CD14-positive monocyte (primary cell): ENCODE results near the gene DAB2IP. TPM values are rescaled to one million over a fixed set of nuclear protein-coding genes. Genes with fewer than 3 reads are reported as not detected.

Source experiments
- DNase-seq, 3 donors: peaks; one replicate each; pipeline ENCODE4 v3.0.0-alpha.2; 2011 to 2022
- H2AFZ ChIP-seq: 2 replicates; pipeline ENCODE4 v1.6.0; 2012; ENCODE audit warnings: mild to moderate bottlenecking, low read depth, low read length, inconsistent platforms; ENCODE audit not compliant: insufficient read depth, poor library complexity, severe bottlenecking
- H3K27ac ChIP-seq, 2 donors: 1 replicate in 1 of 2; 2 replicates in 1 of 2; pipeline ENCODE4 v1.5.1; 2012 to 2013; ENCODE audit warnings: low read length in 2 of 2, control low read depth in 1 of 2, inconsistent platforms in 1 of 2, low read depth in 1 of 2, mild to moderate bottlenecking in 1 of 2
- H3K27me3 ChIP-seq, 2 donors: one replicate each; pipeline versions ENCODE4 v1.6.0 to v1.6.1; 2011 to 2013; ENCODE audit warnings: low read length in 2 of 2; ENCODE audit not compliant: control insufficient read depth in 2 of 2, insufficient read depth in 2 of 2
- H3K36me3 ChIP-seq, 2 donors: replicated peaks in 1 of 2; 1 replicate in 1 of 2; 2 replicates in 1 of 2; pipeline versions ENCODE4 v1.5.1 to v1.6.1; 2012 to 2013; ENCODE audit warnings: low read length in 2 of 2, control low read depth in 1 of 2, inconsistent platforms in 1 of 2, mild to moderate bottlenecking in 1 of 2; ENCODE audit not compliant: insufficient read depth in 2 of 2, control insufficient read depth in 1 of 2
- H3K4me1 ChIP-seq, 2 donors: 1 replicate in 1 of 2; 2 replicates in 1 of 2; pipeline versions ENCODE4 v1.5.1 to v1.6.1; 2012 to 2013; ENCODE audit warnings: low read length in 2 of 2, control low read depth in 1 of 2, inconsistent platforms in 1 of 2, mild to moderate bottlenecking in 1 of 2, moderate library complexity in 1 of 2; ENCODE audit not compliant: insufficient read depth in 2 of 2, control insufficient read depth in 1 of 2
- H3K4me2 ChIP-seq: replicated peaks from 2 replicates; pipeline ENCODE3; 2012; ENCODE audit warnings: low read length, moderate library complexity, mild to moderate bottlenecking; ENCODE audit not compliant: poor library complexity, severe bottlenecking; ENCODE audit errors: extremely low read depth
- H3K4me3 ChIP-seq, 3 experiments: fragments of 200-600 bp in 1 of 3; sonication (generic) in 1 of 3; replicated peaks in 1 of 3; 1 replicate in 2 of 3; 2 replicates in 1 of 3; pipeline ENCODE4 v1.5.1; 2011 to 2013; ENCODE audit warnings: low read length in 3 of 3, mild to moderate bottlenecking in 3 of 3, control low read depth in 2 of 3, low read depth in 2 of 3, inconsistent platforms in 1 of 3, moderate library complexity in 1 of 3
- H3K79me2 ChIP-seq: 2 replicates; pipeline ENCODE4 v1.6.0; 2012; ENCODE audit warnings: mild to moderate bottlenecking, control low read depth, inconsistent platforms, low read length, moderate library complexity; ENCODE audit not compliant: insufficient read depth
- H3K9ac ChIP-seq: 2 replicates; pipeline ENCODE4 v1.6.0; 2017; ENCODE audit warnings: low read length, mild to moderate bottlenecking; ENCODE audit not compliant: insufficient read depth, poor library complexity, severe bottlenecking
- H3K9me3 ChIP-seq, 2 donors: replicated peaks in 1 of 2; 1 replicate in 1 of 2; 2 replicates in 1 of 2; pipeline versions ENCODE4 v1.5.1 to v1.6.1; 2012 to 2013; ENCODE audit warnings: low read length in 2 of 2, control low read depth in 1 of 2; ENCODE audit not compliant: control insufficient read depth in 1 of 2, insufficient read depth in 1 of 2
- H4K20me1 ChIP-seq: 2 replicates; pipeline ENCODE4 v1.6.0; 2012; ENCODE audit warnings: mild to moderate bottlenecking, low read length, control low read depth, moderate library complexity; ENCODE audit not compliant: insufficient read depth
- H3K27ac Mint-ChIP-seq, 7 donors: one replicate each; pipeline ENCODE4 v1.8.0; 2020; ENCODE audit warnings: mild to moderate bottlenecking in 7 of 7, mixed read lengths in 7 of 7, moderate library complexity in 6 of 7, inconsistent platforms in 2 of 7
- H3K27me3 Mint-ChIP-seq, 3 donors: one replicate each; pipeline ENCODE4 v1.8.0; 2021 to 2022; ENCODE audit warnings: low read depth in 3 of 3, mild to moderate bottlenecking in 3 of 3, mixed read lengths in 3 of 3, moderate library complexity in 3 of 3, inconsistent platforms in 1 of 3
- H3K36me3 Mint-ChIP-seq, 2 donors: one replicate each; pipeline ENCODE4 v1.8.0; 2020; ENCODE audit warnings: mixed read lengths in 2 of 2, inconsistent platforms in 1 of 2, mild to moderate bottlenecking in 1 of 2
- H3K4me1 Mint-ChIP-seq: one replicate; pipeline ENCODE4 v1.8.0; 2020; ENCODE audit warnings: mild to moderate bottlenecking, mixed read lengths
- H3K4me3 Mint-ChIP-seq, 2 donors: one replicate each; pipeline ENCODE4 v1.8.0; 2020; ENCODE audit warnings: mild to moderate bottlenecking in 2 of 2, mixed read lengths in 2 of 2, moderate library complexity in 1 of 2
- H3K9me3 Mint-ChIP-seq, 7 donors: one replicate each; pipeline ENCODE4 v1.8.0; 2020 to 2022; ENCODE audit warnings: mixed read lengths in 7 of 7, mild to moderate bottlenecking in 6 of 7, moderate library complexity in 6 of 7, inconsistent platforms in 2 of 7
- WGBS: methylation state at CpG from one replicate; pipeline ENCODE4 v1.1.5; 2013; ENCODE audit warnings: missing lambda C conversion rate; ENCODE audit not compliant: insufficient coverage; 5-methylcytosine and 5-hydroxymethylcytosine counted together
- intact Hi-C, 2 donors: fragments of 100-400 bp; cut with micrococcal nuclease; formaldehyde crosslinking; loops; one replicate each; pipeline versions ENCODE4 v1.15.0 to v1.15.1; 2023
- polyA plus RNA-seq, 3 donors: library from polyadenylated mRNA; depleted of rRNA in 1 of 3; unstranded in 2 of 3; stranded (reverse) in 1 of 3; fragments of 300-500 nt in 2 of 3; fragments of >200 nt in 1 of 3; fragmentation: Illumina TruSeq in 2 of 3; gene quantifications; 1 replicate in 2 of 3; 2 replicates in 1 of 3; pipeline ENCODE4 v1.2.3, GENCODE V29; 2012 to 2021
- TF ChIP-seq, protein P1 (sequence below): fragments of 200-600 bp; IDR thresholded peaks from one replicate; pipeline ENCODE4 v1.8.0; 2022; ENCODE audit warnings: antibody characterized with exemption, mild to moderate bottlenecking

Gene DAB2IP
- polyA plus RNA-seq, 3 donors, result 0.13 TPM; not detected in 2

GRCh38 chr9:121625590-121625989 lies 25.8 kb upstream of the DAB2IP start:
- Histone ChIP-seq H3K79me2 (no peaks in the 10 kb centered on the region), H3K36me3 (no peaks in the 10 kb centered on the region), H3K4me2 (no peak overlapping the region), H2AFZ (no peak overlapping the region), H3K9me3 (no peaks in the 10 kb centered on the region), H4K20me1 (no peaks in the 10 kb centered on the region), H3K9ac (no peak overlapping the region), H3K4me1 (peaks cover 8 to 9% of the 10 kb centered on the region in 2 donors), H3K27me3 (no peaks in the 10 kb centered on the region), H3K27ac (no peak overlapping the region), H3K4me3 (no peak overlapping the region)
- TF ChIP-seq, protein P1, sequence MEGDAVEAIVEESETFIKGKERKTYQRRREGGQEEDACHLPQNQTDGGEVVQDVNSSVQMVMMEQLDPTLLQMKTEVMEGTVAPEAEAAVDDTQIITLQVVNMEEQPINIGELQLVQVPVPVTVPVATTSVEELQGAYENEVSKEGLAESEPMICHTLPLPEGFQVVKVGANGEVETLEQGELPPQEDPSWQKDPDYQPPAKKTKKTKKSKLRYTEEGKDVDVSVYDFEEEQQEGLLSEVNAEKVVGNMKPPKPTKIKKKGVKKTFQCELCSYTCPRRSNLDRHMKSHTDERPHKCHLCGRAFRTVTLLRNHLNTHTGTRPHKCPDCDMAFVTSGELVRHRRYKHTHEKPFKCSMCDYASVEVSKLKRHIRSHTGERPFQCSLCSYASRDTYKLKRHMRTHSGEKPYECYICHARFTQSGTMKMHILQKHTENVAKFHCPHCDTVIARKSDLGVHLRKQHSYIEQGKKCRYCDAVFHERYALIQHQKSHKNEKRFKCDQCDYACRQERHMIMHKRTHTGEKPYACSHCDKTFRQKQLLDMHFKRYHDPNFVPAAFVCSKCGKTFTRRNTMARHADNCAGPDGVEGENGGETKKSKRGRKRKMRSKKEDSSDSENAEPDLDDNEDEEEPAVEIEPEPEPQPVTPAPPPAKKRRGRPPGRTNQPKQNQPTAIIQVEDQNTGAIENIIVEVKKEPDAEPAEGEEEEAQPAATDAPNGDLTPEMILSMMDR, result no peak
- Mint-ChIP-seq H3K9me3 (no peaks in the 10 kb centered on the region), H3K27ac (no peak overlapping the region), H3K36me3 (no peaks in the 10 kb centered on the region), H3K27me3 (peaks cover 6 to 16% (median 11%) of the 10 kb centered on the region in 3 donors), H3K4me3 (no peak overlapping the region), H3K4me1 (peaks cover 18% of the 10 kb centered on the region)
- intact Hi-C loops, result no loop called here
- no peak for DNase-seq
- 100% methylated on average over 1 of the region's 3 CpGs for WGBS

DNA sequence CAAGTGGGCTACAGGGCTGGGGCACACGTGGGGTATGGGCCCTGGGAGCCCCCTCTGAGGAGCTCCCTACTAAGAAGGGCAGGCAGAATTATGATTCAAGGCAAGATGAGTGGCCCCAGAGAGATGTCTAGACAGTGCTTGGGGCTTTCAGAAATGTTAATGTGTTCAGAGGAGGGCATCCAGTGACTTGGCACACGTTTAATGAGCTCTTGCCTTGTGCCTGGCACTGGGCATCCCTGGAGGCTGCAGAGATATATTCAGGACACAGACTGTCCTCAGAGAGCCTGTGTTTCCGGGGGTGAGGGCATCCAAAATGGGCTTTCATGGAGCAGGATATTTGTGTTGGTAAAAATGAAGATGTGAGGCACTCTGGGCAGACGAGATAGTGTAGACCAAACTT lies 25.4 kb upstream of the DAB2IP start:
- Histone ChIP-seq H3K4me3 (no peak overlapping the region), H3K9me3 (no peaks in the 10 kb centered on the region), H2AFZ (no peak overlapping the region), H3K36me3 (no peaks in the 10 kb centered on the region), H3K27ac (no peak overlapping the region), H3K4me1 (peaks cover 8 to 9% of the 10 kb centered on the region in 2 donors), H3K79me2 (no peaks in the 10 kb centered on the region), H3K9ac (no peak overlapping the region), H4K20me1 (no peaks in the 10 kb centered on the region), H3K4me2 (no peak overlapping the region), H3K27me3 (no peaks in the 10 kb centered on the region)
- TF ChIP-seq, protein P1, result no peak
- Mint-ChIP-seq H3K27me3 (peaks cover 6 to 12% (median 9%) of the 10 kb centered on the region in 3 donors), H3K27ac (no peak overlapping the region), H3K9me3 (no peaks in the 10 kb centered on the region), H3K4me1 (peaks cover 15% of the 10 kb centered on the region), H3K36me3 (no peaks in the 10 kb centered on the region), H3K4me3 (no peak overlapping the region)
- DNase-seq, result no peak
- intact Hi-C loops, result no loop called here
- 89% methylated on average over 3 of the region's 4 CpGs for WGBS
